NCI-H345 treated with DMSO at 0.1 percent for 48 hours (cell line): Measurements from ENCODE around the gene CHST12.

Experiments used
- DNase-seq: peaks from one replicate; lab custom pipeline; 2025; ENCODE audit not compliant: unreplicated experiment; lab: John Stamatoyannopoulos, UW

CHST12 gene

DNA sequence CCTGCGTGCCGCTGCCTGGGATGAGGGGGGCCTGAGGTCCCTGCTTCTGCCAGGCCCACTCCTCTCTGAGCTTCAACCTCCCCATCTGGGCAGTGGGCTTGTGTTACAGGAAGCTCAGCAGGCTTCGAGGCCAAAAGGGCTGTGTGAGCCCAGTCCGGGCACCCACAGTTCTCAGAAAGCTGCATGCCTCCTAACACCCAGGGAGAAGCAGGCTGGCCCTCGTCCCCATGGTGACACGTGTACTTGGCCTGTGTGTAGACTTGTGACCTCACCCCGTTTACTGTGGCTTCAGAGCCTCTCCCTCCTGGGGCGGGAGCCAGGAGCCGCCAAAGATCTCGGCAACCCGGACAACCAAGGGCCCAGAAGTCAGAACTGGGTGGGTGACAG lies 75.0 kb downstream of the CHST12 start:
- DNase-seq = no peak

DNA sequence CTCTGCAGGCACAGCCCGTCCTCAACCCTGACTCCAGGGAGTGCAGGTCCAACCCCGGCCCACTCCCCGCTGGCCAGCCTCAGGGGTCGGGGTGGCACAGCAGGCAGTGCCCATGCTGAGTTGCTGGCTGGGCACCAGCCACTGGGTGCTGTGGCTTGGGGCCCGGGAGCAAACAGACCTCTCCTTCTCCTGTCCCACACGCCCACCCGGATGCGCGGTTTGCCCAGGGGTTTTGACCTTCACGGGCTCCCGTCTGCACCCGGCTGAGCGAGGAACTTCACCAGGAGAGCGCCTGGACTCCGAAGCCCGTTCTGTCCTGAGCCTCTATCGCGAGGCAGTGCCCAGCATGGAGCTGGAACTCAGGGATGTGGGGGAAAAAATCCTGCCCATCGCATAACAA lies 75.4 kb downstream of the CHST12 start:
- DNase-seq = no peak

DNA sequence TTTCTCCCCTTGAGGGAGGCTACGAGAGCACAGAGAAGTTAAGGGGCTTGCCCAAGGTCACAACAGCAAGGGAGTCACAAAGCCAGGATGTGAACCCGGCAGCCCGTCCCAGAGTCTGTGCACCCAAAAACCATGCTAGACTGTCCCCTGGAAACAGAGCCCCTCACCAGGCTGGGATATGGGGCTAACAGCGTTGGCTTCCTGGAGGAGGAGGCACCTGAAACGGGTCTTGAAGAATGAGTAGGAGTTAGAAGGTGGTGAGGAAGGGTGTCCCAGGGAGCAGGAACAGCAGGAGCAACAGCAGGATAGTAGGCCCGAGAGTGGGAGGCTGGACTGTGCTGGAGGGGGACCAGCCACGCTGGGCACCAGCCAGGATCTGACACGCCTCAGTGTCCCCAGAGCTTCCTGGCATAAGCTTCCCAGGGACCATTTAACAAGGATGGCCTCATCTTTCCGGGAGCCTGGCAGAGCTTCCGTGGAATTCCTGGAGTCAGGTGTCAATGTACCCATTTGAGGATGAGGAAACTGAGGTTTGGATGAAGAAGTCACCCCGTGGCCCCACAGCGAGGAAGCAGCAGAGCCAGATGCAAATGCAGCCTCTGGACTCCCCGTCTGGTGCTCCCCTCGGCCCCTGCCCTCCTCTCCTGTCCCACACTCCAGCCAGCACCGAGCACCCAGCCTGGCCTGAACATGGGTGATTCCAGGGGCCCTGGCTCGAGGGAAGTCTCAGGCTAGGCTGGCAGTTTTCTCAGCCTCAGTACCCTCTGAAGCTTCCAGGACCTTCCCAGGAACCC lies 76.1 kb downstream of the CHST12 start:
- no peak for DNase-seq

DNA sequence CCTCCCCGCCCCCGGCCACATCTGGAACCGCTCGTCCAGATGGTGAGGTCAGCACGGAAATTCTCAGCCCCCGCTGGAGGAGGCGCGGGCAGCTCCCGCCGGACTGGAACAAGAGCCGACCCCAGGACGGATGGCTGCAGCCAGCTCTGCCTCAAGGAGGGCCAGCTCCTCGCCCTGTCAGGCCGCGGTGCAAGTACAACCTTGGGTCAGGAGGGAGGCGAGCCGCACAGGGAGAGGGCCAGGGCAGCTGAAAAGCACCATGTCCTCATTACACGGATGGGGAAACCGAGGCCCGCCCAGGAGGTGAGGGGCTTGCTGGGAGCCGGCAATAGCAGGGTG lies 76.6 kb downstream of the CHST12 start:
- DNase-seq = no peak

DNA sequence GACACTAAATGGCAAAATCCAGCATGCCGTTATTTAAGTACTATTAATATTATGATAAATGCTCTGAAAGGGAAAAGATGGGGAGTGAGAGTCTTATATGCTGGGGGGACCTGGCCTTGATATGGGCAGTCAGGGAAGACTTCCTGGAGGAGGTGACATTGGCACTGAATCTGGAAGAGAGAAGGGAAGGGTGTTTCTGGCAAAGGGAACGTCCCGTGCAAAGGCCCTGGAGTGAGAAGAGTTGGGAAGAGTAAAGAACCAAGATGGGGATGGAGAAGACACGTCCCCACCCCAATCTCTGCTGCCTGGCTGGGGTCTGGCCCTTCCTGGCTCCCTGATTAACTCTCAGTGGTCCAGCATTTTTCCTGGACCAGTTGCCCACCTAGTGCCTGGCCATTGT lies 77.8 kb downstream of the CHST12 start:
- DNase-seq = no peak

DNA sequence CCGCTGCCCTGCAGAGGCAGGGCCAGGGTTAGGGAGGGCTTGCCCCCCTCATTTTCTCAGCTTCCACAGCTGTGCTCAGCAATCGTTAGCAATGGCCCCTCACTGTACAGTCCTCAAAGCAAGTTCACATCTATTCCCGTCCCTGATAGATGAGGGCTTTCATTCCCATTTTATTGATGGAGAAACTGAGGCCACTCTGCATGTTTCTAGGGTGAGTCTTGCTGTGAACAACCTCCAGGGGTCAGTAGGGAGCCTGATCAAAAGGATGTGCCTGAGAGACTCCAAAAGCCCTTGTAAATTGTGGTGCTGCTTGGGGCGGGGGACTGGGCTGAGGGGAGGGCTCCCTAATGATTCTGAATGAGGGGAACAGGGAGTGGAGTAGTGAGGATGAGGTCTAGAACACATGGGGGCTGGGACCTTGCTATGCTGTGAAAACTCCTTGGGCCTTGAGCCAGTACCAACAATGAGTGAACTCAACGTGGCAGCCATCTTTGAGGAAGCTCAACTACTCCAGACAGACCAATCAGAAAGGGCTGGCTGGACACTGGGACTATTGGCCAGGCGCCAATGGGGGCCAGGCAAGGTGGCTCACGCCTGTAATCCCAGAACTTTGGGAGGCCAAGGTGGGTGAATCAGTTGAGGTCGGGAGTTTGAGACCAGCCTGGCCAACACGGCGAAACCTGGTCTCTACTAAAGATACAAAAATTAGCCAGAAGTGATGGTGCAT lies 79.5 kb downstream of the CHST12 start:
- no peak for DNase-seq

DNA sequence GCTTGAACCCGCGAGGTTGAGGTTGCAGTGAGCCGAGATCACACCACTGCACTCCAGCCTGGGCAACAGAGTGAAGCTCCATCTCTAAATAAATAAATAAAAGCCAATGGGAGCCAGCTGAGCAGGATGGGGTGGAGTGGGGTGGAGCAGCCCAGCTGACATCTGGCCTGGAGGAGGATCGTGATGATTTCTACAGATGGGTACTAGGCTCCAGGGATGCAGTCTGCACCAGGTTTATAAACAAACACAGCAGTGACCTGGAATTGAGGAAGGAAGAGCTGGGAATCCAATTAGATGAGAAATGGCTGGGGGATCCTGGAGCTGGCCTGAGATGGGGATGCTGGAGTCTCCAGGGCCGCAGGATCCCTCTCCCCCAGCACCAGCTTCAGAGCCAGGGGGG lies 80.1 kb downstream of the CHST12 start:
- DNase-seq = no peak

DNA sequence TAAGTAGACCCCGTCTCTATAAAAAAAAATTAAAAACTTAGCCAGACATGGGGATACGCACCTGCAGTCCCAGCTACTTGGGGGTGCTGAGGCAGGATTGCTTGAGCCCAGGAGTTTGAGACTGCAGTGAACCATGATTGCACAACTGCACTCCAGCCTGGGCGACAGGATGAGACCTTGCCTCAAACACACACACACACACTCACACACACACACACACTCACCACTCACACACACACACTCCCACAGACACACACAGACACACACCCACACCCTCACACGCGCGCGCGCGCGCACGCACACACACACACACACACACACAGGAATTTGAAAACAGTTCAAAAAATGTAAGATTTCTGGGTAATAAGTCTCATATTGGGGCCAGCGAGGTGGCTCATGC lies 81.5 kb downstream of the CHST12 start:
- DNase-seq = no peak

DNA sequence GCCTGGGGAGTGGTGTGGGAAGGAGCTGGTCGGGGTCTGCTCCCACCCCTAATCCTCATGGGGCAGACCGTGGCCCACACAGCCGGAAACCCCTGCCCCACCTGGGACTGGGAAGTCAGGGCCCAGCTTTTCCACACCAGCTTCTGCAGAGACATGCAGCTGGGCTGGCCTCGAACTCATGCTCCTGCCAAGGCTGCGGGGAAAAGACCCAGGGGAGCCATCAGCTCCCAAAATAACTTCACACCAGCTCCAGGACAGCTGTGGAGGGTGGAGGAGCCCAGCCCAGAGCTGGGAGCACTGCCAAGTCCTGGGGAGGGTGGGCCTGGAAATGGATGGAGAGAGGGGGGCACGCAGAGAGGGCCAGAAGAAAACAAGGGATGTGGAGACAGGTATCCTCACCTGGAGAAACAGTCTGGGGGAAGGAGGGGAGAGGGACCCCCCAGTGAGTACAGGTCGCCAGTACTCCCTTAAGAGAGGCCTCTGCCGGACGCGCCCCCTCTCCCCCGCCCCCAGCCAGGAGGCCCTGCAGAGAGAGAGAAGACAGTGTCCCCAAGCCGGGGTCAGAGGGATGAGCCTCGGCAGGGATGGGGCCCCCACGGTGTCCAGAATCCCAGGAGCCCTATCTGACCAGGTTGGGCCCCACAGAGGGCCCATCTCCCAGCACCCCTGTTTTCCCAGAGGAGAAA lies 84.3 kb downstream of the CHST12 start:
- DNase-seq = no peak

DNA sequence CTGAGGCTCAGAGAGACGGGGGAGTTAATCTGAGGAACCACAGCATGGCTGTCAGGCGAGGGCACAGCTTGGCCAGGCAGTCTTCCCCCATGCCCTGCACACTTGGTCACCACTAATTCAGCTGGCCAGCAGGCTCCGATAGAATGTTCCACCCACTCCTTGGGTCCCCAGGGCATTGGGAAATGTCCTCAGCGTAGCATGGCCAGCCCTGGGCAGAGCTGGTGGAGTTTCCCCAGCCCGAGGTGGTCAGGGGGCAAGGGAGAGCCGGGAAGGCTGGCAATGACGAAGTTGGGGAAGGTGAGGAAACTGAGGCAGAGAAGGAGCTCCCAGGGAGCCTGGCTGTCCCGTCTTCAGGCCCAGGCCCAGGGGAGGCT lies 84.8 kb downstream of the CHST12 start:
- DNase-seq = no peak

DNA sequence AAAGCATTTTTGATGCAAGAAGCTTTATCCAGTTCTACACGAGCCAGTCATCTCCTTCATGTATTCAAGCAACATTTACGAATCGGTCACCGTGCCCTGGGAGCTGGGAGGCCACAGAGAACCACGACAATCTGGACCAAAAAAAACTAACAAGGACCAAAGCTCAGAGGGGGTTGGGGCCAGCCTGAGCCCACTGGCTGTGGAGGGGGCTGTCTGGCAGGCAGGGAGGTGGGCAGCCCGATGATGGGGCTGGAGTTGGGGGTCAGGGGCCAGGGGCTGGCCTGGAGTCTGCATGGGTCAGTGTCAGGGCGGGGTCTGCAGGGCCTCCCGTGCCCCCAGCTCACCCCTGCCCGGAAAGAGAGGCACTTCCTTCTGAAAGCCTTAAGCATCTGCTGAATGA lies 85.3 kb downstream of the CHST12 start:
- DNase-seq = no peak

DNA sequence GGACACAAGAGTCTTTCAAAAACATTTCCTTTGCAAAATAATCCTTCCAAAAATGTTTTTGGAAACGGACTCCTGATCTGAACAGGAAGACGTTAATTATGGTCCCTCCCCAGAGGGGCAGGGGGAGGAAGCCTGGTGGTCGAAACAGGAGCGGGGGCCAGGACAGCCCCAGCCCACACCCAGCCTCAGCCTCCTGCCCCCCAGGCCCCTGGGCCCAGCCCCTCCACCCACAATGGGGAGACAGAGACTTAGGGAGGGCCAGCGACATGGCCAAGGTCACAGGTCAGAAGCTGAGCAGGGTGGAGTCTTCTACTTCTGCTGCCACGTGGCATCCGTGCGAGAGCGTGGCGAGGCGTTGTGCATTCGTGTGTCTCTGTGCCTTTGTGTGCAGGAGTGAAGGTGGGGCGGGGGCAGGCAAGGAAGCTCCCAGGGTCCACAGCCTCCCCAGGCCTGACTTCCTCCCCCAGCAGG lies 86.8 kb downstream of the CHST12 start:
- DNase-seq = no peak

DNA sequence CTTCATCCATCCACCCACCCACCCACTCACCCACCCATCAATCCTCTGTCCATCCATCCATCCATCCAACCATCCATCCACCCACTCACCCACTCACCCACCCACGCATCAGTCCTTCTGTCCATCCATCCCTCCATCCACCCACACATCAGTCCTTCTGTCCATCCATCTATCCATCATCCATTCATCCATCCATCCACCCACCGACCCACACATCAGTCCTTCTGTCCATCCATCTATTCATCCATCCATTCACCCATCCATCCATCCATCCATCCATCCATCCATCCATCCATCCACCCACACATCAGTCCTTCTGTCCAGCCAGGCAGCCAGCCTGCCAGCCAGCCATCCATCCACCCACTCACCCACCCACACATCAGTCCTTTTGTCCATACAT lies 88.6 kb downstream of the CHST12 start:
- DNase-seq = no peak

DNA sequence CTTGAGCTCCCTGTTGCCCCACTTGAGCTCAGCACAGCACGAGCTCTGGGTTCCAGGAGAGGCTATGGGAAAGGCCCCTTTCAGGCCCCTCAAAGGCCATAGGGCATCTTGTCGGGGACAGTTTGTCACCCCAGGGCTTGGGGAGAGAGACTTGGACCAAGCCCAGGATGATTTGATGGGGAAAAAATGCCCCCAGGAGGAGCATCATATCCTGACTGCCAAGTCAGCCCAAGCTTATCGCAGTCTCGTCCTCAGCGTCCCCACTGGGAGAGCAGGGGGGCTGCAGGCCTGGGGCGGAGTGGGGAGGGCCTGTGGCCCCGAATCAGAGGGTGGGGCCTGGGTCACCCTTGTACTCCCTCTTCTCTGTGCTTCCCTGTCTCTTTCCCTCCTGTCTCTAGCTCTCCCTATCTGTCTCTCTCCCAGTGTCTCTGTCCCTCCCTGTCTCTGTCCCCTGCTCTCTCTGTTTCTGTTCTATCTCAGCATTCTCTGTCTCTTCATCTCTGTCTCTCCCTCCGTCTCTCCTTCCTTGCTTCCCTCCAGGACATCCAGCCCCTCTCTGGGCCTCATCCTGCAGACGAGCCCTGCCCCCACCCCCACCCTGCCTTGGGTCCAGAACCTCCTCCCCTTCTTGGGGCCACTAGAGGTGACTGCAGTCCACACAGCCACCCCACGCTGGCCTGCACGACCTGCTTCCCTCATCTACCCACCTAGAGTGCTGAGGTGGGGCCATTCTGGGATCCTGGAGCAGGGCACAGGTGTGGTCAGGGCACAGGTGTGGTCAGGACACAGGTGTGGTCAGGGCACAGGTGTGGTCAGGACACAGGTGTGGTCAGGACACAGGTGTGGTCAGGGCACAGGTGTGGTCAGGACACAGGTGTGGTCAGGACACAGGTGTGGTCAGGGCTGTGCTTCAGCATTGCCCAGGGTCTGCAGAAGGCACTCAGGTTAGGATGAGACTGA lies 90.1 kb downstream of the CHST12 start:
- no peak for DNase-seq

DNA sequence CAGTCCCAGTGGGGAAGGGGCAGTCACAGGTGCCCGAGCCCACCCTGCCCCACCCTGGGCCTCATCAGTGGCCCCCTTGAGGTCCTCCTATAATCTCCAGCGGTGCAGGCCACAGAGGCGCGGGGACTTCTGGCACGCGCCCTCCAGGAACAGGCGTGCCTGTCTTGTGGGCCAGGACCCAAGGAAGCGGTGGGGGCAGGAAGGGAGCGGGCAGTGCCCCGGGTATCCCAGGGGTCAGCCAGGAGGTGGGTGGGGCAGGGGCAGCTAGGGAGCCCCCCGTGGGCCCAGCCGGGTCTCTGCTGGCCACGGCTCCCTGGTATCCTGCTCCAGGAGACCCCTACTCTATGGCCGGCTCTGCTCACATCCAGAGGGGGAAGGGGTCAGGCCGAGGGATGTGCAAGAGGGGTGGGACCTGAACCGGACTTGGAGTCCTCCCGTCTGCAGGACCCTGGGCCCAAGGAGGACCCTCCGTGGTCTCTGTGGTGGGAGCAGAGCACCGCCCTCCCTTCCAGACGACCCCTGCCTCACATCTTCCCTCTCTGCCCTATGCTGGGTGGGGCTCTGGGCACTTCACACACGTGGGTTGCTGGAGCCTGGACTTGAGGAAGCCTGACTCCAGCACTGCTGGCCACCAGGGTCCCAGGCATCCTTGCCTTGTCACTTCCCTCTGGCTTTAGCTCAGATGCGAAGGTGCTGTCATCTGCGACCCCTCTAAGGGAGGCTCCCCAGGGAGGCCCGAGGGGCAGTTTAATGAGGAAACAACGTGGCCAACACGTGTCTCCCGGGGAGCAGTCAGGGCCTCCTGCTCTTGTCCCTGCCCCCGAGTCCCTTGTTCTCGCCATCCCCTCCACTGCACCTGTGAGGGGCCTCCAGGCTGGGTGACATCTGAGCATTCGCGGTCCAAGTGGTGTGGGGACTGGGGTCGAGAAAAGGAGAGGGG lies 91.0 kb downstream of the CHST12 start:
- no peak for DNase-seq

DNA sequence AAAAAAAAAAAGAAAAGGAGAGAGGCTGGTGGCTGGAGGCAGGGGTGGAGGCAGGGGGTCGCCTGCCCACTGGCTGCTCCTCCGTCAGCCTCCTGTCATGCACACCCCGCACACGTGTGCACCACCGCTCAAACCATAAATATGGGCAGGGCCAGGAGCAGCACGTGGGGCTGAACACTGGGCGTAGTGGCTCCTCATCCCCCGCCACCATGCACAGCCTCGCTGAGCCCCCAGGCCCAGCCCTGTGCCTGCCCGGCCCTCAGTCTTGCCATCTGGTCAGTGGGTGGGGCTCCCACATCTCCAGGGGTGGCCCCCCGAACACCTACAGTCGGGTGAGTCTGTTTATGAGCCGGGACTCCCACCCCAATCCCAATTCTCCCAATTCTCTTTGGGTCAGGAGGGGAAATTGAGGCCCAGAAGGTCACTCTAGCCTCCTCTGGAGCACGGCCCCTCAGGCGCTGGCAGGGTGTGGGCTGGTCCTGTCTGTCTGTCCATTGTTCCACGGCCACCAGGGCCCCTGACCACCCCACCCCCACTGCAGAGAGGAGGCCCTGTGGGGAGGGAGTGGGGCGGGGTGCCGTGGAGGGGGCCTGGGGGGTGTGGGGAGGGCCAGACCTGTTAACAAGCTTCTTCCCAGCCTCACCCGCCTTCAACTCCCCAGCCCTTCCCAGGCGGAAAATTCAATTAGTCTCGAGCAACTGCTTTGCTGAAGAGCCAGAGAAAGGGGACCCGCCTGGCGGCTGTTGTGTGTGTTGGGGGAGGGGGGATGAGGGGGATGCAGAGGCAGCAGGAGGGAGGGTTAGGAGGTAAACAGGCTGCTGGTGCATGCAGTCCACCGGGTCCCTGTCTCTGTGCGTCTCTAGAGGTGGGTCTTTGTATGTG lies 92.2 kb downstream of the CHST12 start:
- no peak for DNase-seq

DNA sequence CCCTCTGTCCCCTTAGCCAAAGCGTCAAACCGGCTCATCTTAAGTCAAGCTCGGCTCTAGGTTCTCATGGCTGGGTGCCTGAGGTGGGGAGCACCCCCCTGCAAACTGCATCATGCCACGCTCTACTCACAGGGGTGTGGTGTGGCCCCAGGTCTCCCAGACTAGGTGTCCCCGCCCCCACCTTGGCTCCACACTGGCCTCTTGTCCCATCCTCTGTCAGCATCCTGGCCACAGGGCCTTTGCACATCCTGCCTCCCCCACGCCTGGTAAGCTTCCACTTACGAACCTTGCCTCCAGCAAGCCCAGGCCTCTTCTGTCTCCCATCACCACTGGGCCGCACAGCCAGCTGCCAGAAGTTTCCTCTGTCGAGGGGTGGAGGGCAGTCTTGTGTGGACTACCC lies 93.0 kb downstream of the CHST12 start:
- no peak for DNase-seq

DNA sequence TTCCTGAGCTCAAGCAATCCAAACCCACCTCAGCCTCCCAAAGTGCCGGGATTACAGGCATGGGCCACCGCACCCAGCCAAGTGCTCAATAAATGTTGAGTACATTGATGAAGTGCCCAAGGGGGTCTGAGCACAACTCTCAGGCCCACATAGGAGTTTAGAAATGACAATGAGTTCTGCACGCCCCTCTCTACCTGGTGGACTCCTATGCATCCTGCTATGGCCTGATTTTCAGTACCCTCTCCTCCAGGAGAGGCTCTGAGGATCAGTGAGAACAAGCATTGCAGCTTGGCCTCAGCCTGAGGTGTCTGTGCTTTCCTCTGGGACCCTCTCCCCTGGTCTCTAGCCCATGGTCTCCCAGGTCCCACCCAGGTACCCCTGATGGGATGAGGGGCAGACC lies 93.7 kb downstream of the CHST12 start:
- DNase-seq = no peak
